GM12875 (cell line): ENCODE results near the gene OTUD1.

ENCODE experiments used
- H3K4me3 ChIP-seq: one replicate; pipeline ENCODE4 v1.5.1; 2011; ENCODE audit warnings: low read depth, low read length, control low read depth
- TF ChIP-seq, protein P1 (sequence below): IDR thresholded peaks from 2 replicates; pipeline ENCODE4 v1.5.1; 2011; ENCODE audit warnings: low read depth, mild to moderate bottlenecking, control low read depth, inconsistent platforms, low read length, moderate library complexity, borderline replicate concordance; ENCODE audit not compliant: insufficient read depth

OTUD1 gene

GRCh38 chr10:23421397-23421796 is 17.5 kb upstream of the OTUD1 start:
- TF ChIP-seq, protein P1, sequence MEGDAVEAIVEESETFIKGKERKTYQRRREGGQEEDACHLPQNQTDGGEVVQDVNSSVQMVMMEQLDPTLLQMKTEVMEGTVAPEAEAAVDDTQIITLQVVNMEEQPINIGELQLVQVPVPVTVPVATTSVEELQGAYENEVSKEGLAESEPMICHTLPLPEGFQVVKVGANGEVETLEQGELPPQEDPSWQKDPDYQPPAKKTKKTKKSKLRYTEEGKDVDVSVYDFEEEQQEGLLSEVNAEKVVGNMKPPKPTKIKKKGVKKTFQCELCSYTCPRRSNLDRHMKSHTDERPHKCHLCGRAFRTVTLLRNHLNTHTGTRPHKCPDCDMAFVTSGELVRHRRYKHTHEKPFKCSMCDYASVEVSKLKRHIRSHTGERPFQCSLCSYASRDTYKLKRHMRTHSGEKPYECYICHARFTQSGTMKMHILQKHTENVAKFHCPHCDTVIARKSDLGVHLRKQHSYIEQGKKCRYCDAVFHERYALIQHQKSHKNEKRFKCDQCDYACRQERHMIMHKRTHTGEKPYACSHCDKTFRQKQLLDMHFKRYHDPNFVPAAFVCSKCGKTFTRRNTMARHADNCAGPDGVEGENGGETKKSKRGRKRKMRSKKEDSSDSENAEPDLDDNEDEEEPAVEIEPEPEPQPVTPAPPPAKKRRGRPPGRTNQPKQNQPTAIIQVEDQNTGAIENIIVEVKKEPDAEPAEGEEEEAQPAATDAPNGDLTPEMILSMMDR, result no peak
- H3K4me3 ChIP-seq, result no peak overlapping the region

- no peak overlapping the region for H3K4me3 ChIP-seq
- TF ChIP-seq, protein P1, result no peak
Measured at GRCh38 chr10:23422003-23422411, 16.9 kb upstream of the OTUD1 start.

- H3K4me3 ChIP-seq, result no peak overlapping the region
- TF ChIP-seq, protein P1, result no peak
Measured at GRCh38 chr10:23432166-23432565, 6.7 kb upstream of the OTUD1 start.

GRCh38 chr10:23432639-23433038 is 6.2 kb upstream of the OTUD1 start:
- TF ChIP-seq, protein P1, result no peak
- no peak overlapping the region for H3K4me3 ChIP-seq

DNA sequence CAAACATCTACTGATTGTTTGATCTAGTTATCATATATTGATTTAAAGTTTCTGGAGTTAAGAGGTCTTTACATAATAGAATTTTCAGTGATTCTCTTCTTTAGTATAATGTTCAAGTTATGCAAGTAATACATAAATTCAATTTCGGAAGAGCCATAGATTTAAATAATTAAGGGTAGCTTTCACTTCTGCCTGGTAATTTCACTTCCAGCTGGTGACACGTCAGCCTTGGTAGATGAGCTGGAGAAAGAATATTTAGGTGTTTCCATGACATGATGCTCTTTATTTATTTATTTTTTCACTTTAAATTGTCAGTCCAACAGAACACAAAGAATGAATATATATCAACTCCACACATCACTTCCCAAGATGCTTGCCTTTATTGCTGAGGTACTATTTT is 5.2 kb upstream of the OTUD1 start:
- TF ChIP-seq, protein P1, result no peak

GRCh38 chr10:23435378-23435777 is 3.5 kb upstream of the OTUD1 start:
- TF ChIP-seq, protein P1, result no peak

More for the DNA sequence above, 5.2 kb upstream of the OTUD1 start:
- no peak overlapping the region for H3K4me3 ChIP-seq

GRCh38 chr10:23436983-23437382 is 1.9 kb upstream of the OTUD1 start:
- H3K4me3 ChIP-seq, result no peak overlapping the region
- TF ChIP-seq, protein P1, result no peak

More at GRCh38 chr10:23435378-23435777, 3.5 kb upstream of the OTUD1 start:
- no peak overlapping the region for H3K4me3 ChIP-seq
